HepG2 (cell line): ENCODE measurements around the gene RAB8A. TPM values are rescaled to one million over a fixed set of nuclear protein-coding genes. Genes with fewer than 3 reads are reported as not detected.

Source experiments
- CBX2 ChIP-seq, 2 experiments: fragments of 200-600 bp in 1 of 2; sonication (generic); formaldehyde crosslinking in 1 of 2; IDR thresholded peaks; 2 replicates each; pipeline versions ENCODE4 v1.7.0 to v1.8.1; 2018 to 2022; ENCODE audit warnings: low read depth in 2 of 2, low read length in 1 of 2, mild to moderate bottlenecking in 1 of 2, missing genetic modification reagents in 1 of 2
- ELF4 ChIP-seq: sonication (generic); formaldehyde crosslinking; IDR thresholded peaks from 2 replicates; pipeline ENCODE4 v1.5.0; 2020; ENCODE audit warnings: missing genetic modification reagents, mild to moderate bottlenecking, moderate library complexity, borderline replicate concordance
- HCFC1 ChIP-seq: fragments of 150-350 bp; IDR thresholded peaks from 2 replicates; pipeline ENCODE4 v1.6.1; 2014; ENCODE audit warnings: low read depth, low read length
- JUN ChIP-seq: sonication (generic); formaldehyde crosslinking; IDR thresholded peaks from 2 replicates; pipeline ENCODE4 v1.4.0; 2020; ENCODE audit warnings: mild to moderate bottlenecking, missing genetic modification reagents
- MTF1 ChIP-seq: sonication (generic); formaldehyde crosslinking; IDR thresholded peaks from 2 replicates; pipeline ENCODE4 v1.5.0; 2020; ENCODE audit warnings: missing genetic modification reagents
- NCOA1 ChIP-seq: sonication (generic); formaldehyde crosslinking; IDR thresholded peaks from 2 replicates; pipeline ENCODE4 v1.9.0; 2021; ENCODE audit warnings: missing genetic modification reagents
- RBM39 ChIP-seq: fragments of 200-400 bp; formaldehyde crosslinking; IDR thresholded peaks from one replicate; pipeline ENCODE4 v1.6.1; 2018; ENCODE audit warnings: antibody characterized with exemption, mild to moderate bottlenecking, low read depth, low read length; ENCODE audit not compliant: poor library complexity, severe bottlenecking
- SAP130 ChIP-seq: IDR thresholded peaks from 2 replicates; pipeline ENCODE4 v1.6.1; 2016; ENCODE audit warnings: low read depth
- SP5 ChIP-seq: IDR thresholded peaks from 2 replicates; pipeline ENCODE4 v1.6.1; 2016; ENCODE audit warnings: low read depth, borderline replicate concordance
- SRY ChIP-seq: sonication (generic); formaldehyde crosslinking; IDR thresholded peaks from 2 replicates; pipeline ENCODE4 v1.8.0; 2022; ENCODE audit warnings: mild to moderate bottlenecking, missing genetic modification reagents
- ZBTB20 ChIP-seq: sonication (generic); formaldehyde crosslinking; IDR thresholded peaks from 2 replicates; pipeline ENCODE4 v1.8.1; 2023; ENCODE audit warnings: missing genetic modification reagents, low read depth, mild to moderate bottlenecking, borderline replicate concordance
- ZNF274 ChIP-seq: sonication (generic); formaldehyde crosslinking; IDR thresholded peaks from 2 replicates; pipeline ENCODE4 v1.5.1; 2020; ENCODE audit warnings: mild to moderate bottlenecking, missing genetic modification reagents
- ZNF335 ChIP-seq: sonication (generic); formaldehyde crosslinking; IDR thresholded peaks from 2 replicates; pipeline ENCODE4 v1.4.0; 2020; ENCODE audit warnings: missing genetic modification reagents
- ZNF644 ChIP-seq: IDR thresholded peaks from 2 replicates; pipeline ENCODE4 v1.6.1; 2016; ENCODE audit warnings: low read depth
- ZSCAN20 ChIP-seq: sonication (generic); formaldehyde crosslinking; IDR thresholded peaks from 2 replicates; pipeline ENCODE4 v1.4.0; 2020; ENCODE audit warnings: missing genetic modification reagents, mild to moderate bottlenecking, borderline replicate concordance
- polyA plus RNA-seq, 8 experiments: library from polyadenylated mRNA; depleted of rRNA in 3 of 8; stranded (reverse) in 7 of 8; unstranded in 1 of 8; fragments of >200 nt; fragmentation: Illumina TruSeq in 4 of 8; extraction: Trizol in 4 of 8; gene quantifications; 2 replicates each; pipeline versions ENCODE4 v1.2.1 to v1.2.3, GENCODE V29; 2011 to 2016; ENCODE audit warnings: low read depth in 4 of 8, missing spikeins in 1 of 8, mixed read lengths in 1 of 8; ENCODE audit not compliant: insufficient read depth in 1 of 8
- total RNA-seq, 5 experiments: library from RNA; depleted of rRNA; stranded (reverse); fragments of >200 nt; fragmentation: Illumina TruSeq; extraction: Trizol; gene quantifications; 2 replicates each; pipeline ENCODE4 v1.2.3, GENCODE V29; 2016; ENCODE audit warnings: low read depth in 1 of 5
- TF ChIP-seq, protein P1 (sequence below): sonication (generic); formaldehyde crosslinking; IDR thresholded peaks from 2 replicates; pipeline ENCODE4 v1.4.0; 2020; ENCODE audit warnings: missing genetic modification reagents

Gene RAB8A
- total and polyA plus RNA-seq, 2 of the 13 experiments (the other 11 are each of a cell fraction or from before 2014, with no cell fraction given), result 36.7 to 45.0 TPM

DNA sequence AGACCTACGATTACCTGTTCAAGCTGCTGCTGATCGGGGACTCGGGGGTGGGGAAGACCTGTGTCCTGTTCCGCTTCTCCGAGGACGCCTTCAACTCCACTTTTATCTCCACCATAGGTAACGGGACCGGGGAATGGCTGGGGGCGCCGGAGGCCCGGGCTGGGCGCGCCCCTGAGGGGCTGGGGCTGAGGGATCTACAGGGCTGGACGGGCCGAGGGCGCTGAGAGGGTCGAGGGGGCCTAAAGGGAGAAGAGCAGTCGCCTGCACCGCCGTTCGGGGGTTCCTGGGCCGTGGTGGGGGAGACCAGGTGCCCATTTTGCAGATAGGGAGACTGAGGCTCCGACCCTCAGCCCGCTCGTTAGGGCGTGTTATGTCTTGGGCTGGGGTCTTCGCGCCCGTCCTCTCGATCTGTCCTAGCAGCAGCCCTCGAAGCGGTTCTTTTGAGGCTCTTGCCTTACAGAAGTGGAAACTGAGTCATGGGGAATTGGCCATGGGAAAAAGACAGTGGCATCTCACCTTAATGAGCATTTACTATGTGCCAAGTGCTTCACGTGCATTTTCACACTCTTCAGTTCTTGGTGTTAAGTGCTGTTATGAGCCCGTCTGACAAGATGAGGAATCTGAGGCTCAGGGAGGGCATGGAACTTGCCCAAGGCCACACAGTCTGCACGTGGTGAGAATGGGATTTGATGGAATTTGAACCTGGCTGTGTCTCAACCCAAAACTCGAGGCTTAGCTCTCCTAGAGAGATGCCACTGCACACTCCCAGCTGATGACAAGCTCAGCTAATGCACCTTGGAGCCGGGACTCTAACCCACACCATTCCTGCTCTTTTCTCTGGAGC, 442 bp downstream of the RAB8A start (continued):
- TF ChIP-seq ZNF274 (CRISPR knock-in tag) (0 out of 2 replicates have a peak, but pooled peaks have one; percentile 5), SRY (no peak), HCFC1 (no peak), SP5 (CRISPR knock-in tag) (no peak), ELF4 (CRISPR knock-in tag) (peak; percentile 54; the same call in 1 of the 2 replicates), RBM39 (peak; percentile 37), MTF1 (CRISPR knock-in tag) (no peak), ZBTB20 (CRISPR knock-in tag) (0 out of 2 replicates have a peak, but pooled peaks have one; percentile 0), ZNF644 (CRISPR knock-in tag) (no peak), JUN (CRISPR knock-in tag) (no peak), ZSCAN20 (CRISPR knock-in tag) (no peak), ZNF335 (CRISPR knock-in tag) (no peak), CBX2 (IDR thresholded peaks at IDR 0.05; ENCODE audit: low read depth, low read length) (no peak), CBX2 (CRISPR knock-in tag; IDR thresholded peaks at IDR 0.05; ENCODE audit: low read depth) (no peak), SAP130 (CRISPR knock-in tag) (no peak), NCOA1 (CRISPR knock-in tag) (no peak)
- TF ChIP-seq, protein P1, sequence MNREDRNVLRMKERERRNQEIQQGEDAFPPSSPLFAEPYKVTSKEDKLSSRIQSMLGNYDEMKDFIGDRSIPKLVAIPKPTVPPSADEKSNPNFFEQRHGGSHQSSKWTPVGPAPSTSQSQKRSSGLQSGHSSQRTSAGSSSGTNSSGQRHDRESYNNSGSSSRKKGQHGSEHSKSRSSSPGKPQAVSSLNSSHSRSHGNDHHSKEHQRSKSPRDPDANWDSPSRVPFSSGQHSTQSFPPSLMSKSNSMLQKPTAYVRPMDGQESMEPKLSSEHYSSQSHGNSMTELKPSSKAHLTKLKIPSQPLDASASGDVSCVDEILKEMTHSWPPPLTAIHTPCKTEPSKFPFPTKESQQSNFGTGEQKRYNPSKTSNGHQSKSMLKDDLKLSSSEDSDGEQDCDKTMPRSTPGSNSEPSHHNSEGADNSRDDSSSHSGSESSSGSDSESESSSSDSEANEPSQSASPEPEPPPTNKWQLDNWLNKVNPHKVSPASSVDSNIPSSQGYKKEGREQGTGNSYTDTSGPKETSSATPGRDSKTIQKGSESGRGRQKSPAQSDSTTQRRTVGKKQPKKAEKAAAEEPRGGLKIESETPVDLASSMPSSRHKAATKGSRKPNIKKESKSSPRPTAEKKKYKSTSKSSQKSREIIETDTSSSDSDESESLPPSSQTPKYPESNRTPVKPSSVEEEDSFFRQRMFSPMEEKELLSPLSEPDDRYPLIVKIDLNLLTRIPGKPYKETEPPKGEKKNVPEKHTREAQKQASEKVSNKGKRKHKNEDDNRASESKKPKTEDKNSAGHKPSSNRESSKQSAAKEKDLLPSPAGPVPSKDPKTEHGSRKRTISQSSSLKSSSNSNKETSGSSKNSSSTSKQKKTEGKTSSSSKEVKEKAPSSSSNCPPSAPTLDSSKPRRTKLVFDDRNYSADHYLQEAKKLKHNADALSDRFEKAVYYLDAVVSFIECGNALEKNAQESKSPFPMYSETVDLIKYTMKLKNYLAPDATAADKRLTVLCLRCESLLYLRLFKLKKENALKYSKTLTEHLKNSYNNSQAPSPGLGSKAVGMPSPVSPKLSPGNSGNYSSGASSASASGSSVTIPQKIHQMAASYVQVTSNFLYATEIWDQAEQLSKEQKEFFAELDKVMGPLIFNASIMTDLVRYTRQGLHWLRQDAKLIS (CRISPR knock-in tag), result no peak
